HEK293 (cell line): ENCODE measurements around the gene TMEM143.
A peak's percentile ranks its signal among the peaks of the same experiment; 100 is the strongest.

ENCODE experiments used
- CTCF ChIA-PET: fragments of 350-600 bp; formaldehyde crosslinking; extraction: SDS; loops from one replicate; lab custom pipeline; 2021; ENCODE audit warnings: antibody characterized with exemption; lab: Yijun Ruan, JAX
- POLR2A ChIA-PET: fragments of 300-600 bp; formaldehyde crosslinking; extraction: SDS; loops from one replicate; lab custom pipeline; 2020; ENCODE audit warnings: antibody characterized with exemption, inconsistent platforms; lab: Yijun Ruan, JAX
- H3K27ac ChIP-seq: fragments of 200-500 bp; sonication (Bioruptor generic); 2 replicates; pipeline ENCODE4 v1.5.1; 2014; ENCODE audit warnings: low read depth, low read length, control low read depth, inconsistent platforms; ENCODE audit errors: extremely low read depth
- H3K36me3 ChIP-seq, 2 experiments: fragments of 200-500 bp in 1 of 2; sonication (Bioruptor generic) in 1 of 2; 1 replicate in 1 of 2; 2 replicates in 1 of 2; pipeline ENCODE4 v1.5.1; 2014 to 2017; ENCODE audit warnings: inconsistent platforms in 2 of 2, low read length in 2 of 2; ENCODE audit not compliant: control insufficient read depth in 2 of 2, insufficient read depth in 1 of 2
- H3K4me1 ChIP-seq: fragments of 200-500 bp; sonication (Bioruptor generic); 2 replicates; pipeline ENCODE4 v1.5.1; 2014; ENCODE audit warnings: mild to moderate bottlenecking, low read length, inconsistent platforms; ENCODE audit not compliant: control insufficient read depth, insufficient read depth
- H3K4me3 ChIP-seq: 2 replicates; pipeline ENCODE4 v1.5.1; 2011; ENCODE audit warnings: low read depth, mild to moderate bottlenecking, control low read depth, low read length, moderate library complexity
- H3K9me3 ChIP-seq: fragments of 200-500 bp; sonication (Bioruptor generic); 2 replicates; pipeline ENCODE4 v1.5.1; 2014; ENCODE audit warnings: low read depth, low read length, inconsistent platforms; ENCODE audit not compliant: control insufficient read depth, insufficient read depth
- ELK4 ChIP-seq: IDR thresholded peaks from 2 replicates; pipeline ENCODE4 v1.6.1; 2011; ENCODE audit warnings: mild to moderate bottlenecking, low read depth, low read length, borderline replicate concordance
- HIC1 ChIP-seq: fragments of 450-650 bp; formaldehyde crosslinking; IDR thresholded peaks from 2 replicates; pipeline ENCODE4 v1.5.1; 2016; ENCODE audit warnings: missing biosample characterization, missing genetic modification characterization
- HOXD13 ChIP-seq: sonication (generic); formaldehyde crosslinking; IDR thresholded peaks from 2 replicates; pipeline ENCODE4 v1.8.0; 2022; ENCODE audit warnings: missing genetic modification reagents, borderline replicate concordance
- SP7 ChIP-seq: fragments of 450-650 bp; formaldehyde crosslinking; IDR thresholded peaks from 2 replicates; pipeline ENCODE4 v1.5.1; 2016; ENCODE audit warnings: missing biosample characterization, missing genetic modification characterization
- TRIM28 ChIP-seq: IDR thresholded peaks from 2 replicates; pipeline ENCODE4 v1.6.1; 2011; ENCODE audit warnings: low read length, control low read depth, borderline replicate concordance
- ZBTB48 ChIP-seq: fragments of 450-650 bp; formaldehyde crosslinking; IDR thresholded peaks from 2 replicates; pipeline ENCODE4 v1.5.1; 2016; ENCODE audit warnings: missing biosample characterization, missing genetic modification characterization
- ZFP37 ChIP-seq: fragments of 450-650 bp; formaldehyde crosslinking; IDR thresholded peaks from 2 replicates; pipeline ENCODE4 v1.5.1; 2016; ENCODE audit warnings: missing biosample characterization, missing genetic modification characterization
- ZFP41 ChIP-seq: fragments of 450-650 bp; formaldehyde crosslinking; IDR thresholded peaks from 2 replicates; pipeline ENCODE4 v1.5.1; 2016; ENCODE audit warnings: missing biosample characterization, missing genetic modification characterization, borderline replicate concordance
- ZNF133 ChIP-seq: fragments of 450-650 bp; formaldehyde crosslinking; IDR thresholded peaks from 2 replicates; pipeline ENCODE4 v1.5.1; 2016; ENCODE audit warnings: missing biosample characterization, missing genetic modification characterization
- ZNF138 ChIP-seq: fragments of 450-650 bp; formaldehyde crosslinking; IDR thresholded peaks from 2 replicates; pipeline ENCODE4 v1.5.1; 2016; ENCODE audit warnings: missing biosample characterization, missing genetic modification characterization, borderline replicate concordance
- ZNF155 ChIP-seq: fragments of 450-650 bp; formaldehyde crosslinking; IDR thresholded peaks from 2 replicates; pipeline ENCODE4 v1.5.1; 2016; ENCODE audit warnings: missing biosample characterization, missing genetic modification characterization
- ZNF23 ChIP-seq: fragments of 450-650 bp; formaldehyde crosslinking; IDR thresholded peaks from 2 replicates; pipeline ENCODE4 v1.5.1; 2016; ENCODE audit warnings: missing biosample characterization, missing genetic modification characterization, borderline replicate concordance
- ZNF26 ChIP-seq: fragments of 450-650 bp; formaldehyde crosslinking; IDR thresholded peaks from 2 replicates; pipeline ENCODE4 v1.5.1; 2016; ENCODE audit warnings: missing biosample characterization, missing genetic modification characterization
- ZNF366 ChIP-seq: fragments of 450-650 bp; formaldehyde crosslinking; conservative IDR thresholded peaks from 2 replicates; pipeline ENCODE4 v1.5.1; 2016; ENCODE audit warnings: missing biosample characterization, missing genetic modification characterization
- ZNF398 ChIP-seq: fragments of 450-650 bp; formaldehyde crosslinking; IDR thresholded peaks from 2 replicates; pipeline ENCODE4 v1.5.1; 2017; ENCODE audit warnings: missing biosample characterization, missing genetic modification characterization
- ZNF473 ChIP-seq: fragments of 450-650 bp; formaldehyde crosslinking; IDR thresholded peaks from 2 replicates; pipeline ENCODE4 v1.5.1; 2017; ENCODE audit warnings: missing biosample characterization, missing genetic modification characterization
- ZNF488 ChIP-seq: fragments of 450-650 bp; formaldehyde crosslinking; IDR thresholded peaks from 2 replicates; pipeline ENCODE4 v1.5.1; 2016; ENCODE audit warnings: missing biosample characterization, missing genetic modification characterization
- ZNF560 ChIP-seq: fragments of 450-650 bp; formaldehyde crosslinking; IDR thresholded peaks from 2 replicates; pipeline ENCODE4 v1.5.1; 2017; ENCODE audit warnings: missing biosample characterization, missing genetic modification characterization, borderline replicate concordance
- ZNF561 ChIP-seq: fragments of 450-650 bp; IDR thresholded peaks from 2 replicates; pipeline ENCODE4 v1.5.1; 2018; ENCODE audit warnings: missing biosample characterization, missing genetic modification characterization, borderline replicate concordance
- ZNF571 ChIP-seq: fragments of 450-650 bp; formaldehyde crosslinking; IDR thresholded peaks from 2 replicates; pipeline ENCODE4 v1.5.0; 2017; ENCODE audit warnings: missing biosample characterization, missing genetic modification characterization
- ZNF610 ChIP-seq: fragments of 450-650 bp; formaldehyde crosslinking; IDR thresholded peaks from 2 replicates; pipeline ENCODE4 v1.5.1; 2016; ENCODE audit warnings: missing biosample characterization, missing genetic modification characterization, borderline replicate concordance
- ZNF624 ChIP-seq: fragments of 450-650 bp; formaldehyde crosslinking; IDR thresholded peaks from 2 replicates; pipeline ENCODE4 v1.5.1; 2017; ENCODE audit warnings: missing biosample characterization, missing genetic modification characterization
- ZNF629 ChIP-seq: fragments of 450-650 bp; formaldehyde crosslinking; IDR thresholded peaks from 2 replicates; pipeline ENCODE4 v1.5.1; 2017; ENCODE audit warnings: missing biosample characterization, missing genetic modification characterization
- ZNF837 ChIP-seq: fragments of 450-650 bp; formaldehyde crosslinking; IDR thresholded peaks from 2 replicates; pipeline ENCODE4 v1.5.1; 2016; ENCODE audit warnings: missing biosample characterization, missing genetic modification characterization
- TF ChIP-seq, protein P1 (sequence below): fragments of 450-650 bp; formaldehyde crosslinking; IDR thresholded peaks from 2 replicates; pipeline ENCODE4 v1.5.1; 2016; ENCODE audit warnings: missing biosample characterization, missing genetic modification characterization, low read depth

The TMEM143 gene

GRCh38 chr19:48373567-48373966 lies 9.8 kb upstream of the TMEM143 start:
- CTCF ChIA-PET = interaction anchor here (0.5 to 1.6 kb wide), 2 partner anchors 10 to 186 kb away, joined by 3 read pairs; partner anchors contain the start of genes SYNGR4 and TMEM143
- TF ChIP-seq ZNF138 (tag by site-specific recombination) (no peak), ZNF133 (no peak), ZNF23 (no peak), ZNF837 (tag by site-specific recombination) (no peak)
- Histone ChIP-seq H3K27ac (peak overlapping the region; percentile 61), H3K9me3 (no peaks in the 10 kb centered on the region), H3K36me3 (no peaks in the 10 kb centered on the region; a peak in 1 of 3 replicates), H3K4me3 (no peak overlapping the region), H3K4me1 (peaks cover 12% of the 10 kb centered on the region)
- POLR2A ChIA-PET = interaction anchor here (1.0 to 1.8 kb wide), 3 partner anchors 8 to 52 kb away, joined by 3 to 12 read pairs (median 4); partner anchors contain the start of genes SYNGR4 and TMEM143

DNA sequence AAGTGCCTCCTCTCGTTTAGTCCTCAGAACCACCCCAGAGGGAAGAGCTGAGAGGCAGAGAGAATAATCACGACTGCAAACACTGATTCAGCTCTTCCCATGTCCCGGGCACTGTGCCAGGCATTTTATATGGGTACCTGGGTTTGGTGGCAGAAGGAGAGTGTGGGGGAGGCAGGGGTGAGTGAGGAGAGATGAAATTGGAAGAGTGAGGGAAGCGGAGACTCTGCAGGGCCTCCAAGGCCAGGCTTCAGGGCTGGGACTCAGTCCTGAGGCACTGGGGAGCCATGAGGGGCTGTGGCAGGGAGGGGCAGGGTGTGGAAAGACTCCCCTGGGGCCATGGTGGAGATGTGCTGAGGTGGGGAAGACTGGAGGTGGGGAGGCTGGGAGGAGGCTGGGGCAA lies 9.2 kb upstream of the TMEM143 start:
- Histone ChIP-seq H3K4me1 (peaks cover 12% of the 10 kb centered on the region), H3K4me3 (no peak overlapping the region), H3K9me3 (no peaks in the 10 kb centered on the region), H3K36me3 (no peaks in the 10 kb centered on the region; a peak in 1 of 3 replicates), H3K27ac (peak overlapping the region; percentile 61)
- POLR2A ChIA-PET = interaction anchor here (1.0 to 1.8 kb wide), 3 partner anchors 9 to 51 kb away, joined by 3 to 12 read pairs (median 4); partner anchors contain the start of genes SYNGR4 and TMEM143
- CTCF ChIA-PET = interaction anchor here (0.6 to 1.6 kb wide), 2 partner anchors 9 to 1079 kb away, joined by 3 to 8 read pairs; partner anchors contain the start of genes SYNGR4 and TMEM143
- TF ChIP-seq ZBTB48 (peak; percentile 62), HIC1 (tag by site-specific recombination) (no peak), ZNF571 (tag by site-specific recombination) (no peak), ZNF629 (tag by site-specific recombination) (no peak), ZNF561 (tag by site-specific recombination) (0 out of 2 replicates have a peak, but pooled peaks have one; percentile 57), ZNF473 (tag by site-specific recombination) (no peak), ELK4 (no peak), HOXD13 (CRISPR knock-in tag) (no peak), ZNF560 (no peak), ZNF26 (tag by site-specific recombination) (no peak), ZFP41 (tag by site-specific recombination) (no peak), TRIM28 (no peak), ZNF610 (tag by site-specific recombination) (no peak), SP7 (peak; percentile 64; the same call in 1 of the 2 replicates), ZNF155 (tag by site-specific recombination) (no peak), ZNF398 (tag by site-specific recombination) (peak; percentile 98), ZFP37 (tag by site-specific recombination) (no peak), ZNF366 (peak; percentile 49), ZNF488 (tag by site-specific recombination) (no peak), ZNF624 (tag by site-specific recombination) (no peak)
- TF ChIP-seq, protein P1, sequence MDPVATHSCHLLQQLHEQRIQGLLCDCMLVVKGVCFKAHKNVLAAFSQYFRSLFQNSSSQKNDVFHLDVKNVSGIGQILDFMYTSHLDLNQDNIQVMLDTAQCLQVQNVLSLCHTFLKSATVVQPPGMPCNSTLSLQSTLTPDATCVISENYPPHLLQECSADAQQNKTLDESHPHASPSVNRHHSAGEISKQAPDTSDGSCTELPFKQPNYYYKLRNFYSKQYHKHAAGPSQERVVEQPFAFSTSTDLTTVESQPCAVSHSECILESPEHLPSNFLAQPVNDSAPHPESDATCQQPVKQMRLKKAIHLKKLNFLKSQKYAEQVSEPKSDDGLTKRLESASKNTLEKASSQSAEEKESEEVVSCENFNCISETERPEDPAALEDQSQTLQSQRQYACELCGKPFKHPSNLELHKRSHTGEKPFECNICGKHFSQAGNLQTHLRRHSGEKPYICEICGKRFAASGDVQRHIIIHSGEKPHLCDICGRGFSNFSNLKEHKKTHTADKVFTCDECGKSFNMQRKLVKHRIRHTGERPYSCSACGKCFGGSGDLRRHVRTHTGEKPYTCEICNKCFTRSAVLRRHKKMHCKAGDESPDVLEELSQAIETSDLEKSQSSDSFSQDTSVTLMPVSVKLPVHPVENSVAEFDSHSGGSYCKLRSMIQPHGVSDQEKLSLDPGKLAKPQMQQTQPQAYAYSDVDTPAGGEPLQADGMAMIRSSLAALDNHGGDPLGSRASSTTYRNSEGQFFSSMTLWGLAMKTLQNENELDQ (tag by site-specific recombination) = no peak
